ENCODE measurements around the gene NFIA. TPM values are rescaled to one million over a fixed set of nuclear protein-coding genes. Genes with fewer than 3 reads are reported as not detected.

The NFIA gene
- total and polyA plus RNA-seq, 9 of the 15 experiments (the other 6 are each of a cell fraction or from before 2014, with no cell fraction given): 5.3 to 24.9 (median 9.8) TPM

- TF ChIP-seq E2F5 (CRISPR knock-in tag; IDR thresholded peaks at IDR 0.05) (no peak), GATAD2A (IDR thresholded peaks at IDR 0.05) (no peak), ESRRA (IDR thresholded peaks at IDR 0.05; ENCODE audit: borderline replicate concordance, low read depth) (no peak), MEF2D (tag; conservative IDR thresholded peaks at IDR 0.05; ENCODE audit: low read depth) (no peak), ZBTB9 (CRISPR knock-in tag; IDR thresholded peaks at IDR 0.05) (no peak), PHB (CRISPR knock-in tag; IDR thresholded peaks at IDR 0.05) (no peak), BDP1 (IDR thresholded peaks at IDR 0.05; ENCODE audit: insufficient read depth, insufficient read length) (no peak), KDM2B (CRISPR knock-in tag; IDR thresholded peaks at IDR 0.05) (no peak), ETV5 (CRISPR knock-in tag; IDR thresholded peaks at IDR 0.05; ENCODE audit: low read depth) (peak; percentile 11; the same call in 1 of the 2 replicates), SRSF3 (IDR thresholded peaks at IDR 0.05; ENCODE audit: insufficient read depth, low read length) (no peak), EHMT2 (IDR thresholded peaks at IDR 0.05) (no peak), CHAMP1 (IDR thresholded peaks at IDR 0.05) (no peak), TOE1 (IDR thresholded peaks at IDR 0.05; ENCODE audit: borderline replicate concordance) (peak; percentile 53; the same call in 1 of the 2 replicates), TOE1 (CRISPR knock-in tag; IDR thresholded peaks at IDR 0.05; ENCODE audit: borderline replicate concordance, low read depth) (no peak), PREB (CRISPR knock-in tag; IDR thresholded peaks at IDR 0.05) (no peak), MEF2A (IDR thresholded peaks at IDR 0.05; ENCODE audit: control insufficient read depth, low read depth, low read length) (no peak), SPI1 (IDR thresholded peaks at IDR 0.05; ENCODE audit: borderline replicate concordance, low read depth, low read length) (no peak), CREB5 (CRISPR knock-in tag; IDR thresholded peaks at IDR 0.05) (no peak), ZNF140 (CRISPR knock-in tag; IDR thresholded peaks at IDR 0.05) (no peak)
These were observed at the start of gene NFIA (continued) for GRCh38 chr1:61082311-61083012.
